Smooth muscle cell of the coronary artery (primary cell): Measurements from ENCODE around the gene TAS2R42. TPM values are rescaled to one million over a fixed set of nuclear protein-coding genes. Genes with fewer than 3 reads are reported as not detected.

Source experiments
- total RNA-seq: library from RNA; depleted of rRNA; stranded (reverse); fragments of >200 nt; gene quantifications from 2 replicates; pipeline ENCODE4 v1.2.3, GENCODE V29; 2014; ENCODE audit warnings: low replicate concordance

TAS2R42 gene
- total RNA-seq = not detected in 2 replicates

DNA sequence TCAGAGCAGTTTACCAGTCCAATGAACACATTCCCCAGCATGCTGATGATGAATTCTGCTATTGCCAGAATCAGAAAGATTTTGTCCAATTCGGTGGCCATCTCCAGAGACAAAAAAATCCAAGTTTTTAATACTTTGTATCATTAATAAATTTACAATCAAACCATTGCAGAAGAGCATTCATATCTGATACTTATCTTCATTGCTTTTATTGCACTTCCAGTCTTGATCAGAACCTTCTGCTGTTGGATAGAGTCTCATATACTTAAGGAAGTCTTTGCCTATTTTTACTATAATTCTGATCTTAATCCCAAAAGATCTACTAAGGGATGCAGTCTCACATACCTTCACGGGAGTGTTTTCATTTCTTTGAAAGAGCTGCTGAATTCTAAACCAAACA is at the start of gene TAS2R42:
Gene TAS2R42, minus strand, starts transcription at position 101 of the 400 bp plus-strand sequence. Its CDS starts 0 bp downstream, at position 101.

DNA sequence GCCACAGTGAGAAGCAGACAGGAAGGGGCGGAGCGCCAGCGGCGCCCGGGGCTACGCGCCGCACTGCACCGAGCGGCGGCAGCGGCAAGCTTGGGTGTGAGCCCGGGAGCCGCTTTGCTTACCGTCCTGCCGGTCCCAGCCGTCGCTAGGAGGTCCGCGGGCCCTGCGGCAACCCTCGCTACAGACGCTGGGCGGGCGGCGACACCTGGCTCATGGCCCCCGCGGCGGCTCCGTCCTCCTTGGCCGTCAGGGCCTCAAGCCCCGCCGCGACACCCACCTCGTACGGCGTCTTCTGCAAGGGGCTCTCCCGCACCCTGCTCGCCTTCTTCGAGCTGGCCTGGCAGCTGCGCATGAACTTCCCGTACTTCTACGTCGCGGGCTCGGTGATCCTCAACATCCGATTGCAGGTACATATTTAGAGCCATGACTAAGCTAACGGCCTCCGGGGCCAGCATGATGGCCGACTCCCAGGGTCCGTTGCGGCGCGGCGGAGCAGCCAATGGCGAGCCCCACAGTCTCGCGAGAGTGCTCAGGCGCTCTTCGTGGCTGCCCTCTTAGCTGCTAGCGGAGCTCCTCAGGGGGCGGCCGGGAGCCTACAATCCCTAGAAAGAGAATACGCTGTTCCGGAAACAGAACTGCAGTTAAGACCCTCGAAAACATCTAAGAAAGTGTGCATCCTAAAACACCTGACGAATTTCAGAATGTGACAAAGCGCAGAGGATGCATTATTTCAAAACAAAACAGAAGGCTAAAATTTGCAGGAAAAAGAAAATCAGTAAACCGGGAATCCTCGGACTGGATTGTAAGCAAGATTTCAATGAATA is 15.4 kb downstream of the TAS2R42 start, which contains the start of gene SMIM10L1:
Gene SMIM10L1, plus strand, starts transcription at position 50 of the 824 bp plus-strand sequence. Its CDS starts 163 bp downstream, at position 213.

Other genes starting within 250 kb of the TAS2R42 start
- gene TAS2R14, start 247.7 kb downstream of the TAS2R42 start, total RNA-seq = 1.6 and 2.5 TPM in 2 replicates
- 1.3 and 1.8 TPM in 2 replicates for gene TAS2R50, start 200.0 kb downstream of the TAS2R42 start, total RNA-seq
- gene TAS2R20, start 188.6 kb downstream of the TAS2R42 start, total RNA-seq = 1.9 and 2.3 TPM in 2 replicates
- gene TAS2R19, start 164.3 kb downstream of the TAS2R42 start, total RNA-seq = 4.1 and 4.3 TPM in 2 replicates
- gene TAS2R31, start 155.5 kb downstream of the TAS2R42 start, total RNA-seq = 1.2 and 2.3 TPM in 2 replicates
- 0.82 and 1.9 TPM in 2 replicates for gene TAS2R46, start 124.6 kb downstream of the TAS2R42 start, total RNA-seq
- 0.70 TPM in 1 of 2 replicates, not detected in the other for gene TAS2R43, start 94.6 kb downstream of the TAS2R42 start, total RNA-seq
- gene TAS2R30, start 52.3 kb downstream of the TAS2R42 start, total RNA-seq = 2.0 and 3.0 TPM in 2 replicates
- gene SMIM10L1, start 15.7 kb downstream of the TAS2R42 start, total RNA-seq = 2.3 and 5.3 TPM in 2 replicates
- not detected in 2 replicates for gene PRB3, start 82.8 kb upstream of the TAS2R42 start, total RNA-seq
- not detected in 2 replicates for gene PRB4, start 123.5 kb upstream of the TAS2R42 start, total RNA-seq
- not detected in 2 replicates for gene PRB2, start 208.6 kb upstream of the TAS2R42 start, total RNA-seq